CMK (cell line): Measurements from ENCODE around the gene LRRC1.
"Not testable (repeated sequence)": the region's sequence is repeated elsewhere in the genome, so short reads cannot be mapped to it uniquely, and the experiment has no call there.

Experiments used
- DNase-seq: peaks from one replicate; pipeline ENCODE4 v3.0.0-alpha.2; 2010; ENCODE audit warnings: low read depth

Gene LRRC1

DNA sequence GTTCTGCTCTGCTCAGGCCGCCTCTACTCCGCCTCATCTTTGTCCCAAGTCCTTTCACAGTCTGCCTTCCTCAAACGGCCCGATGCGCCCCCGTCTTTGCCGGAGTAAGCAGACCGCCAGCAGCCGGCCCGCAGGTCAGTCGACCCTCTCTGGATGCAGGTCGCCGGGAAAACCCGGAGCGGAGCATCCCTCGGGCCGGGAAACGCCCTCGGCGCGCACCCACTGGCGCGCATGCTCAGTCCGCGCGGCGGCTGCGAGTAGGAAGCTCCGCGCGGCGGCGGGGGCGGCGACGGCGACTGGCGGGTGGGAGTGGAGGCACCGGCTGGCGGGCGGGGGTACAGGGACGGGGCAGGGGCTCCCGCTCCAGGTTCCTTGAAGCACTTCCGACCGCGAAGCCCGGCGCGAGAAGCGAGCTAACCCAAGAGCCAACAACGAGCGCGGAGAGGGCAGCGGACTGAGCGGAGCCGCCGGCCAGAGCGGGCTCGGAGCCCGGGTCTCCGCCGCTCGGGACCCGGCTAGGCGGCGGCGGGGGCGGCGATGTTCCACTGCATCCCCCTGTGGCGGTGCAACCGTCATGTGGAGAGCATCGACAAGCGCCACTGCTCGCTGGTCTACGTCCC is at the start of gene LRRC1:
Gene LRRC1, plus strand, starts transcription at position 286 of the 620 bp plus-strand sequence. Its CDS starts 252 bp downstream, at position 538.
- DNase-seq, result peak; percentile 87

DNA sequence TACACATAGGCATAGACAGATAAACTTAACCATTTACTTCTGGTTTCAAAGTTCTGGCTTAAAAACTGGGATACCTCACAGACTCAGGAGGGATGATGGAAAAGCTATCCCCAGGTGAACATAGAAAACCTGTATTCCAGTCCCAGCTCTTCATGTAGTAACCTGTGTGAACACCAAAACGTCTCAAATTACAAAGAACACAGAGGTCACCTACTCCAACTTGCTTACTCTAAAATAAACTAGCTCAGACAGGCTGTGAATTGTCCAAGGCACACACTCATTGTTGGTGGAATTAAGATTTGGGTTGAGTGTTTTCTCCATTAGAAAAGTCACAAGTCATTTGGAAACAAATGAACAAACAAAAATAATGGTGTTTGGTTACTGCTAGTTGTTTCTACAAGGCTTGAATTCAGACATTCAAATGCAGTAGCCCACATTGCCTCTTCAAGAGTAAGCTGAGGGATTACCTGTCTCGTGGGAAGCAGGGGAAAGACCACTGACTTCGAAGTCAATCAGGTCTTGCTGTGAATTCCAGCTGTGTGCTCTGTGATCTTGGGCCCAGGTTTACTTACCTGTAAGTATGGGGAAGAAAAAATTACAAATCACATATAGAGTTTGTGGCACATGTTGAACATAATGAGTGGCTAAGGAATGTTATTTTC is 48.2 kb upstream of the LRRC1 start:
- no peak for DNase-seq

DNA sequence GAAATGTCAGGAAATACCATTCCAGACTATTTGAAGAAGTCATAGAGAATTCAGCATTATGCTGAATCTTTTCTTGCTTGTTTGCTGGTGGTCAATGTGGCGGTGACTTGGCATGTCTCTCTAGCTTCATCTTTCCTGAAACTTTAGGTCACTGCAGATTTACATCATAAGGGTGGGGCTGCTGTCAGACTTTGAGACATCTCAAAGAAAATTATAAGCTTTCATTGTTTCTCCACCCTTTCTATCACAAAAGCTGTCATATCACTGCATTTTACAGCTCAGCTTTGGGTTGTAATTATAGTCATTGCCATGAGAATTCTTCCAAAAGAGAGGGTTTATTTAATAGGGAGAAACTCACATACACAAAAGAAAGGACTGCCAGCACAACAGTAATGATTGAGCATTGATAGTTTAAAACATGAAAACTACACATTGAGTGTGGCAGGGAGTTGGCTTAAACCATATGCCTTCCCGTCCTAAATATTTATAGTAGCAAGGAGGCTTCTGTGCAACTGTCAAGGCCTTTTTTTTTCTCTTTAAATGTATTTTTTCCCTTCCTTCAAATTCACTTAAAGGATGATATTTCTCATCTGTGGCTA is 44.7 kb upstream of the LRRC1 start:
- no peak for DNase-seq

DNA sequence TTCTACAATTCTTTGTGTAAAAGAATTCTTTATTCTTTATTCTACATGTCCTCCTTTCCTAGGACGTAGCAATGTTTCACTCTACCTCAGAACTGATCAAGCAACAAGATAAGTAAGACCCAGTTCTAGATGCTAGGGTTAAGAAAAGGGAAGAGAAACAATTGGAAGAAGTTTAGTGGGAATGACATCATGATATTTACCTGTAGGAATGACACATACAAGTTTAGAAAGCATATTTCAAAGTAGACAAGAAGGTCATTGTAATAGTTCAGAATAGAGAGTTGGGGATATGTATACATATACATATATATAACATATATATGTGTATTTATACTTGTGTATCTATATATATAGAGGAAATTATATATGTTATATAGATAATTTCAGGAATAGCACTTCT is 43.4 kb upstream of the LRRC1 start:
- DNase-seq, result no peak

DNA sequence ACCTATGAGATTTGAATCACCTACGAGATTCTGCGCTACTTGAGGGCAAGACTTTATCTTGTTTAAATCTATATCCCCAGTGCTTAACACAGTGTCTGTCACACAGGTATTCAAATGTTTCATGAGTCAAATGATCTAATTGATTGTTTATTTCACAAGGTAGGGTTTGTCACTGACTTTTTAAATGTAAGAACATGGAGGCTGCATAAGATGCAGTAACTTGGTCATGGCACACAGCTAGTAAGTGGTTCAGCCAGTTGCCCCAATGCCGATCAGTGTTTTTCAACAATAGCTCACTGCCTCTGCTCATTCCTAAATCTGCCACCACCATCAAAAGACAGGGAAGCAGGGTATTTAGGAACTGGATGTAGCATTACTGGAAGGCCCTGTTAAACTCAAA is 42.4 kb upstream of the LRRC1 start:
- no peak for DNase-seq

DNA sequence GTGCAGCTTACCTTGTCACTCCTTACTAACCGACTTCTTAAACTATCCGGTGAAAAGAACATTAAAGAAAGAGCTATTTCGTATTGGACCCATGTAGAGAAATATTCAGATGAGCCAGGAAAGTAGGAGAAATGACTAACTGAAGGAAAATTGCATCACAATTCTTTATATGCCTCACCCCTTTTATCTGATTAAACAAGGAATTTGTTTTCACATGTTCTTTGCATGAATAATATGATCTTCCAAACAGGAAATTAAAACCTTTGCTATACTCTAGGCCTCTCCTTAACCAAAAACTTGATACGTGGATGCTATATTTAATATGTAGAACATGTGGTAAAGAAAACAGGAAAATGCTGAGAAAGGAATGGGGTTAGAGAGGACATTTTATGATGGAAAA is 41.9 kb upstream of the LRRC1 start:
- no peak for DNase-seq

DNA sequence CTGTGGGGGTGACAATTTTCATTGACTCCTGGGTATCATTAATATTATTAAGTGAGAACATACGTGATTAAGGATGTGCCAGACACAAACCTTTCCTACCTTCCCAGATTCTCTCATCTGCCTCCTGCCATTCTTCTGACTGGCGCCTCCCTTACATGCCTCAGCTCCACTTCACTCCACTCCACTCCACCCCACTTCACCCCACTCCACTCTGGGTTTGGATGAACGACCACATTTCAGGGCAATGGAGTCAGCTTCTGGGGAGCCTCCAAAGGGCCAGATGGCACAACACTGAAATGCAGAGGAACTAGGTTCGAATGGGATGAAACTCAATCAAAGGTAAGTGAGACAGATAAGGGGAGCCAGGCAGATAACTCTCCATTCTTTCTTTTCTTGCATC is 40.5 kb upstream of the LRRC1 start:
- DNase-seq, result no peak

DNA sequence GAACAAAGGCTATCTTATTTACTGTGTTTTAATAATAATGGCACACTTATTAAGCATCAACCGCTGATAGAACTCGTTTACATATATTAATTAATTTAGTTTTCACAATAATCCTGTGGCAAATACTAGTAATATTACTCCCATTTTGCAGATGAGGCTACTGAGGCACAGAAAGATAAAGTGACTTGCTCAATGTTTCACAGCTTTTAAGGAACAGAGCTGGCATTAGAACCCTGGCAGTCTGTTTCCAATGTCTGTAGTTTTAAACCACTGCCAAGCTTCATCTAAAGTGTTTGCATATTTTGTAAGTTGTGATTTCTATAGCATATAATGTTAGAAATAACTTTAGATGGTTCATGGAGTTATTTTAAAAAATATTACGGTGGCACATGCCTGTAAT is 38.4 kb upstream of the LRRC1 start:
- DNase-seq, result no peak

DNA sequence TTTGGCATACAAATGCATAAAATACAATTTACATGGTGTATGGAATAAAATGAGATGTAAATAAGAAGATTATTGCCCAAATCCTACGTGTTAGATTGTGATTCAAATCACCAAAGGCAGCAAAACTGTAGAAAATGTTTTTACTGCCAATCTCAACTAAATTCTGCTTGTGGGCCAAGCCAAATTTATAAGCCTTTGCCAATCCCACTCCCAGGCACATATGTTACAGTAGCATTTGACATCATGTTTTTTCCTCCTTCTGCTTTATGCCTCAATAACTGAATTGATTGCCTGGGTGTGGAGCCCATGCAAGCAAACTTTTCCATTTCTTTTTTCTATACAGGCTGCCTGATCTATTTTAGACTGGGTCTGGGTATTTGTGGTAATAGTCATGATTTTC is 36.3 kb upstream of the LRRC1 start:
- no peak for DNase-seq

DNA sequence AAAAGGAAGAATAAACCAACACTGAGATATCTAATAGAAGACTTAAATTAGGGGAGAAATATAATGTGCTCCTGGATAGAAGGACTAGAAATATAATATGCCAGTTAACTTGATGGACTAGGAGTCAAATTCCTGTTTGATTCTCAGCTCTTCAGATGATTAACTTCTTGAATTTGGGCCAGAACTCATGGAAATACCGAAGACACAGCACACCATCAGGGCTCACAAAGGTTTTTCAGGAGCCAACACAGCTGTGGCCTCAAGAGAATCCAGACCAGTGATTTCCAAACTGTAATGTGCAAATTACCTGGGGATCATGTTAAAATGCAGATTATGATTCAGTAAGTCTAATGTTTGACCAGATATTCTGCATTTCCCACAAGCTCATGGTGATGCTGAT is 33.8 kb upstream of the LRRC1 start:
- DNase-seq, result no peak

DNA sequence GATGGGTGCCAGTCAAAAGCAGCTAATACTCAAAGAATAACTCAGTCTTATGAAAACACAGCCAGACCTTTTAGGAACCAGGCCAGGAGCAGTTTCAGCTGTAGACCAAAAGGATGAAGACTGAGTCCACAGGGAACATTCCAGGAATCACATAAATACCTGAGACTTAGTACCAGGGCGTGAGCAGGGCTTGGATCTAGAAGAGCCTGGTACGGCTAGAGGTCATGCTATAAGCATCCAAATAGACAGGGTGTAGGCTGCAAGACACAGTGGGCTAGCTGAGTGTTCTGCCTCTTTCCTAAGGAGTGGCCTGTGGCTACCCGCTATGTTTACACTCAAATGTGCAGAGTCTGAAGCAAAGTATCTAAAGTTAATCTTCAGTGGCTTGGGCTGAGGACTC is 29.5 kb upstream of the LRRC1 start:
- DNase-seq, result no peak

DNA sequence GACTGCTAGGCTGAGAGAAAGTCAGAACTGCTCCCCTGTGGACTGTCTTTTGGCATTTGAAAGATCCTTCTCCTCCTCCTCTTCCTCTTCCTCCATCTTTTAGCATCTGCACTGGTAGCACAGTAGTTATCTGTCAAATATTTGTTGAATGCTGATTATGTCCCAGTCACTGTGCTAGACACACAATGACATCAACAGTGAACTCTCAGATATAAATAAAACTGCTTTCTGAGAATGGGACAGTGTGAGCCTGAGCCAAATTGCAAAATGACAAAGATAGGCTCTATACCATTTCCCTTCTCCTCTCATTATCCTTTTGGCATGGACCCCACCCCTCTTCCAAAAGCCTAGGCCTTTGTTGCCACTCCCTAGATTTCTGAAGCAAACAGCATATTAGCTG is 27.9 kb upstream of the LRRC1 start:
- no peak for DNase-seq

DNA sequence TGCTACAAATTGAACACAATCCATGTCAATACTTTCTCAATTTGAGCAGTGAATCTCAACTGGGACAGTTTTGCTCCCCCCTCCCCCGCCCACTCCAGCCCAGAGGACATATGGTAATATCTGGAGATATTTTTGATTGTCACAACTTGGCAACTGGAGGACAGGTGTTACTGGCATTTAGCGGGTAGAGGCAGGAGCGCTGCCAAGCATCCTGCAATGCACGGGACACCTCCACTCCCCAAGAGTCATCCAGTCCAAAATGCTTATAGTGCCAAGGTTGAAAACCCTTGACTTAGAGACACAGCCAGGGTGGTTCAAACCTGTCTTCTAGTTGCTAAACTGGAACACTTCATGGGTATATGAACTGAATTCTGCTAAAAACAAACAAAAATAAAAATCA is 26.9 kb upstream of the LRRC1 start:
- no peak for DNase-seq

DNA sequence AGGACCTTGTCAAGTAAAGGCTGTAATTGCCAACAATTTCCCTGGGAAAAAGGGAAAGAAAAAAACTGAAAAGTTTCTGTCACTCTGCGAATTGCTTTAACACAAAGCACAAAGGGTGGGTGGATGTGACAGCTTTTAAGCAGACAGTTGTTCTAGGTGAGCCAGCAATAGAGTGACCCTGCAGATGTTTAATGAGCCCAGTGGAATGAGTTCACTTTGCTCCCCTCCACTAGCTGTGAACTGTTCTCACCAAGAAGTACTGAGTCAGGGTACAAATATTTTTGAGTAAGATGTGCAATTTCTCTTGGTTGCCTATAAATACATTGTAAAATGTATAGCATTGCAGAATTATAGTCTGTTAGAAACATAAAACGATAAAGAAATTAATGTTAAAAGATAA is 26.2 kb upstream of the LRRC1 start:
- DNase-seq, result no peak

DNA sequence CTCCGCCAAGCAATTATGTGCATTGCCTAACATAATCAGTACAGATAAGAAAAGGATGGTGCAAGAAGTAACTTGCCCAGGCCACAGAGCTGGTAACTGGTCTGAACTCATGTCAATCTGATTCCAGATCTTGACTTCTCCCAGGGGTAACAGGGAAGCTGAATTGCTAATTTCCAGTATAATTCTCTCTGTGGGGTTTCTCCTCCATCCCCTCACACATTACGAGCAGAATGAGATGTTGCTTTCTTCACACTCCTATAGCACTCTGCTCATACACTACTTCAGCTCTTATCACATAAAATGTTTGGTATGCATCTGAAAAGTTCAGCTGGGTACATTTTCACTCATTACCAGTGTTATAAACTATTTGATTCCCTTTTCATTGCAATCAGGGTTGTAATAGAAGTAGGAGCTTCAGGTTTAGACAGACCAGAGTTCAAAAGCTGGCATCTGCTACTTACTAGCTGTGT is 24.0 kb upstream of the LRRC1 start:
- no peak for DNase-seq

DNA sequence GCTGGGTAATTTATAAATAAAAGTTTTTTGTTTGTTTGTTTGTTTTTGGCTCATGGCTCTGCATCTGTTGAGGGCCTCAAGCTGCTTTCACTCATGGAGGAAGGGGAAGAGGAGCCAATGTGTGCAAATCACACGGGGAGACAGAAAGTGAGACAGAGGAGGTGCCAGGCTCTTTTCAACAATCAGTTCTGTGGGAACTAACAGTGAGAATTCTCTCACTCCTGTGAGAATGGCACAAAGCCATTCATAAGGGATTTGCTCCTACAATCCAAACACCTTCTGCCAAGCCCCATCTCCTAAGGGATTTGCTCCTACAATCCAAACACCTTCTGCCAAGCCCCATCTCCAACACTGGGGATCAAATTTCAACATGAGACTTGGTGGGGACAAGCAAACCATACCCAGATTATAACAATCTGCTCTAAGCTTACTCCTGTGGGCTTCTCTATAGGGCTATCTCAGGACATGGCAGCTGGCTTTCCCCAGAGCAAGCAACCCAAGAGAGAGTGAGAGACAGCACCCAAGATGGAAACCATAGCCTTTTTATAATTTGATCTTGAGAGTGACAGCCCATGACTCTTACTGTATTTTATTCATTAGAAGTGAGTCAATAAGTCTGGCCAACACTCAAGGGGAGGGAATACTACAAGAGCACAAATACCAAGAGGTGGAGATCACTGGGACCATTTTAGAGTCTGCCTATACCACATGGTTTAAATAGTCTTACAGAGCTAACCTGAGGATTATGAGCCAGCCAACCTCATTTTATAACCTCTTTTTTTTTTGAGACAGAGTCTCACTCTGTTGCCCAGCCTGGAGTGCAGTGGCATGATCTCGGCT is 22.8 kb upstream of the LRRC1 start:
- no peak for DNase-seq

DNA sequence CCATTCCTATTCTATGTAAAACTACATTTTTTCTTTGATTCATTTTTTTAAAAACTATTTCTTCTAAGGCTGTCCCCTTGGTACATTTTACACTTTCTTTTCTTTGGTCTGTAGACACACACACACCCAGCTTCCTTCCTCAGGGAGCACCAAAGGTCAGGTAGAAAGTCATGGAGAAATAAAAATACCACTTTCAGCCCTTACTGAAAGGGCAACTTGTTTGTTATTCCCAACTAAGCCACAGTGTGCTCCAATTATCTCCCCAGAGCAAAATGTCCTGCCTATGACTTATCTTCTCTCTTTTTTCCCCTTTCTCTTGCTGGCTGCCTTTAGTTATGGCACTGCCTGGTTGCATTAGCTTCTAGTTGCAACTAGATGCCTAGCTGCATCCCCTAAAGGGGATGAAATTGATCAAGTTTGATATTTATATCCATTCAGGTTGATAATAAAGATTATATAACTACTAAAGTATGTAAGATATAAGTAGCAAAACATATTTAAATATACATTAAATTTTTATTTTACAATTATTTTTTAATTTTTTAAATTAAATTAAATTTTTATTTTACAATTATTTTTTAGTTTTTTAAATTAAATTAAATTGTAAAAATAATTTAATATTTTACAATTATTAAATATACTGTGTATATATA is 21.6 kb upstream of the LRRC1 start:
- DNase-seq, result no peak

DNA sequence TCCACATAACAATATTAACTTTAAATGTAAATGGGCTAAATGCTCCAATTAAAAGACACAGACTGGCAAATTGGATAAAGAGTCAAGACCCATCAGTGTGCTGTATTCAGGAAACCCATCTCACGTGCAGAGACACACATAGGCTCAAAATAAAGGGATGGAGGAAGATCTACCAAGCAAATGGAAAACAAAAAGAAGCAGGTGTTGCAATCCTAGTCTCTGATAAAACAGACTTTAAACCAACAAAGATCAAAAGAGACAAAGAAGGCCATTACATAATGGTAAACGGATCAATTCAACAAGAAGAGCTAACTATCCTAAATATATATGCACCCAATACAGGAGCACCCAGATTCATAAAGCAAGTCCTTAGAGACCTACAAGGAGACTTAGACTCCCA is 18.7 kb upstream of the LRRC1 start:
- not testable (repeated sequence) for DNase-seq

DNA sequence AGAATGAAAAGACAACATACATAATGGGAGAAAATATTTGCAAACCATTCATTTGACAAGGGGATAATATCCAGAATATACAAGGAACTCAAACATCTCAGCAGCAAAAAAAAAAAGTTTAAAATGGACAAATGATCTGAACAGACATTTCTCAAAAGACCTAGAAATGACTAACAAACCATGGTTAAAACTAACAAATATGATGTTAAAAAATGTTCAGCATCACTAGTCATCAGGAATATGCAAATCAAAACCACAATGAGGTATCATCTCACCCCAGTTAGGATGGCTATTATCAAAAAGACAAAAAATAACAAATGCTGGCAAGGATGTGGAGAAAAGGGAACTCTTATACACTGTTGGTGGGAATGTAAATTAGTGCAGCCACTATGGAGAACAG is 9.8 kb upstream of the LRRC1 start:
- DNase-seq, result not testable (repeated sequence)

DNA sequence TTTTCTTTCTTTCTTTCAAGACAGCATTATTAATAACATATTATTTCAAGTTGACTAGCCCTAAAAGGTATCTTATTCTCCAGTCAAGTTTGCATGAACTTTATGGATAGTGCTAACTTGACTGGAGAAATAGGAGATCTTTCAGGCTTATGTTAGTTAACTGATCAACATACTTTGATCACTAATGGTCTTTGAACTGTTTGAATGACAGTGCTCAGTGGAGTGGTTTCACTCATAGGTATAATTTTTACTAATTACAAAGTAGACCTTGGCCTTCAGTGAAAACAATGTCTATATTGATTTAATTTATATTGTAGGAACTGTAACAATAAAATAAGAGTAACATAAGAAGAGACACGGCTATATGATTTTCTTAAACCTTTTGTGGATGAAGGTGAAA is 8.0 kb upstream of the LRRC1 start:
- DNase-seq, result no peak

DNA sequence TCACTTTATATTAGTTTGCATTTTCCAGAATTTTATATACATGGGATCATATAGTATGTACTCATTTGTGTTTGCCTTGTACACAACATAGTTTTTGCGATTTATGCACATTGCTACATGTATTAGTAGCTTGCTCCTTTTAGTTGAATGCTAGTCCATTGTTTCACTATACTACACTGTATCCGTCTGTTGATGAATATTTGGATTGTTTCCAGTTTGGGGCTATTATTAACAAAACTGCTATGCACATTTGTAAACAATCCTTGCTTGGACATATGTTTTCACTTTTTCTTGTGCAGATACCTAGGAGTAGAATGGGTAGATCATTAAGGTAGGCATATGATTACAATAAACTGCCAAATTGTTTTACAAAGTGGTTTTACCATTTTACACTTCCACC is 3.9 kb upstream of the LRRC1 start:
- DNase-seq, result no peak

DNA sequence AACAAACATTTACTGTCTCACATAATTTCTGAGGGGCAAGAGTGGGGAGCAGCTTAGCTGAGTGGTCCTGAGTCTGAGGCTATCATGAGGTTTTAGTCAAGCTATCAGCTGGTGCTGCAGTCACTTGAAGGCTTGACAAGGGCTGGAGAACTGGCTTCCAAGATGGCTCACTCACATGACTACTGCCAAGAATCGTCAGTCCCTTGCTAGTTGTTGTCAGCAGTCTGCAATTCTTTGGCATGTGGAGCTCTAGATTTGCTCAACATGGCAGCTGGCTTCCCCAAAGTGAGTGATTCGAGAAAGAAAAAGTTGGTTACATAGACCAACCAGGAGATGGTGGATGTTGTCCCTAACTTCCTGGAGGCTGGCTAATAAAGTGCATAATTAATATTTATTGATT is 2.8 kb upstream of the LRRC1 start:
- DNase-seq, result no peak
